Left renal cortex interstitium (tissue), 4 donors: ENCODE measurements around the gene TYSND1. TPM values are rescaled to one million over a fixed set of nuclear protein-coding genes. Genes with fewer than 3 reads are reported as not detected.
"Not testable (repeated sequence)": the region's sequence is repeated elsewhere in the genome, so short reads cannot be mapped to it uniquely, and the experiment has no call there.

Source experiments
- DNase-seq, 4 donors: peaks; one replicate each; pipeline ENCODE4 v3.0.0-alpha.2; 2013; ENCODE audit warnings: low read depth in 4 of 4, low spot score in 2 of 4, missing footprints in 1 of 4
- polyA plus RNA-seq, 4 donors: library from polyadenylated mRNA; unstranded; fragments of 120-200 nt; gene quantifications; one replicate each; pipeline ENCODE4 v1.2.1, GENCODE V29; 2013; ENCODE audit not compliant: insufficient read length in 4 of 4

TYSND1 gene
- polyA plus RNA-seq, 4 donors, result 9.5 to 15.4 (median 13.5) TPM

DNA sequence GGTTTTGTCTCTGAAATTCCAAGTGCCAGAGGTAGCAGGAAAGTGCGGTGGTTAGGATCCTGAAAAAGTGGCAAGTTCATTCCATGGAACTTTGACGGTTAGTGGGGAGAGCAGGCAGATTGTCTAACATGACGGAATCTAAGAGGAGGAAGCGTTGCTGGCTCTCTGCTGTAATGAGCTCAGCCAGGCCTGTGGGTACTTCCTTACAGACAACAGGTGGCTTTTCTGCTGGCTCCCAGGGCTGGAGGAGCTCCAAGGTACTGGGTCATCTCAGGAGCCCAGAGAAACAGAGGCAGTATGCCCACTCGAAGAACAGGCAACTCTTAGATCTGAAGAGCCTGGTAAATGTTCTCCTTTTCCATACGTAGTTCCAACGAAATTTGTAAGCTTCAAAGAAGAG, 10.8 kb downstream of the TYSND1 start:
- no peak for DNase-seq

DNA sequence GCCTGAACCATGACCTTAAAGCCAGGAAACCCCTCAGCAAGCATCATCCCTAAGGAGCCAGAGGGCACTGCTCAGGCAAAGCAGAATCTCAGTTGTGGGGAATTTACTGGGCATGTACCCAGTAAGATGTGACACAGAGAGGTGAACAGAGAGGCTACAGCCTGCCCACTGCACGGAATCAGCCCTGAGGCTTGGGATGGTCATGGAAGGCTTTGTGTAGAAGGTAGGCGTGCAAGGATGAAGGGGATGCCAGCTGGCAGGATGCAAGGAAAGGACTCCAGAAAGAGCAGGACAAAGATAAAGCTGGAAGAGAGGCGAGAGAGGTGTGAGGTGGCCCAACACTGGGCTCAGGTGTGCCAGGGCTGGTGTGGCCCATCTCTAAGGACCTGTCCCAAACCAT, 11.5 kb downstream of the TYSND1 start:
- no peak for DNase-seq

DNA sequence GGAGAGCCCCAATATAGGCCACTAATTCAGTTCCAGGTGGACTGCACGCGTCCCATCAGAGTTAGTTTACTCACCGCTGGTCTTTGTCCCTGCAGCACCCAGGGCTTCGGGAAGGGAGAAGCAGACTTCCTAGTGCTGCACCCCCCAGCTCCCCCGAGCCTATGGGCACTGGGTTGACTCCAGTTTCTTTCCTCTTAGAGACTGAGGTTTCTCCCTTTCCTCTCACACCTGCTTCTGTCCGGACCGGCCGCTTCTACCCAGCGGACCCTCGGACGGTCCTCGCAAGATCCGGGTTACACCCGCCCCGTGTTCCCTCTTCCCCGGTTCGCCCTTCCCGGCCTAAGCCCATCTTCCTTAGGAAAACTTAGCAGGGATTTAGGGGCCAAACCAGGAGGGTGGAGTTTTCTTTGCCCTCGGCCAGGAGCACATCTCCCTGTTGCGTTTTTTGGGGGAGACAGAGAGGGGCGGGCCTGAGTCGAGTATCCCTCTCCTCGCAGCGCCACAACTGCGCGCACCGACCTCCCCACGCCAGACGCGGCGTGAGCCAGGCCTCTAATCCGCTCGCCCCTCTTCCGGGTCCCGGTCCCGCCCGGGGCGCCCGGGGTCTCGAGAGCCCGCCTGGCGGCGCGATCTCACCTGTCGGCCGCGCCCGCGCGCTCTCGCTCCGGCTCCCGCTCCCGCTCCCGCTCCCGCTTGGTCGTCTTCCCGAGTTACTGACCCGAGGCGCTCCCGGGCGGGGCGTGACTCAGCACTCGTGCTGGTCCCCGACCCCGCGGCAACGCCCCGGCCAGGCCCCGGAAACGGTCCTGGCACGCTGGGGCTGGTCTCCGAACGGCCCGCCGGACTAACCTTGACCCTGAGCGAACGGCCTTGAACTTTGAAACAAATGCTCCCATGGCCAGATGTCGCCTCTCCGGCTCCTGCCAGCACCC, 14.1 kb downstream of the TYSND1 start, which contains the start of gene AIFM2:
Gene AIFM2, minus strand, starts transcription at position 728 of the 932 bp plus-strand sequence. CDS start 8,741 bp downstream, outside the sequence.
- peak in 1 of 4 donors; percentile 66 for DNase-seq

DNA sequence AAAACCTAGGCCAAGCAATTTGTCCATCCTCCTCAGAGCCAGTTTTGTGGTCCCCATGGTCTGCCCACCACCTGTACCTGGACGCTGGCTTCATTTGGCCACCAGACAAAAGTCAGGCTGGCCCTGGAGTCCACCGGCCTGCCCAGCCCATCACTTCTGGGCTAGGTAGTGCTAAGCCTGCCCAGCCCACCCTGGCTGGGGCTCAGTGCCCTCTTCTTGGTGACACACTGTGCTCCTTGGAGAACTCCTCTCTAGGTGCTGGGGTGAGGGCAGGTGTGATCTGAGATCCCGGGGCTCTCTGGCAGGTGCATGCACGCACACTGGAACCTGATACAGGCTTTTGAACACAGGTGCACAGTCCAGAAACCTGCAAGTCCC, 15.0 kb downstream of the TYSND1 start:
- no peak for DNase-seq

DNA sequence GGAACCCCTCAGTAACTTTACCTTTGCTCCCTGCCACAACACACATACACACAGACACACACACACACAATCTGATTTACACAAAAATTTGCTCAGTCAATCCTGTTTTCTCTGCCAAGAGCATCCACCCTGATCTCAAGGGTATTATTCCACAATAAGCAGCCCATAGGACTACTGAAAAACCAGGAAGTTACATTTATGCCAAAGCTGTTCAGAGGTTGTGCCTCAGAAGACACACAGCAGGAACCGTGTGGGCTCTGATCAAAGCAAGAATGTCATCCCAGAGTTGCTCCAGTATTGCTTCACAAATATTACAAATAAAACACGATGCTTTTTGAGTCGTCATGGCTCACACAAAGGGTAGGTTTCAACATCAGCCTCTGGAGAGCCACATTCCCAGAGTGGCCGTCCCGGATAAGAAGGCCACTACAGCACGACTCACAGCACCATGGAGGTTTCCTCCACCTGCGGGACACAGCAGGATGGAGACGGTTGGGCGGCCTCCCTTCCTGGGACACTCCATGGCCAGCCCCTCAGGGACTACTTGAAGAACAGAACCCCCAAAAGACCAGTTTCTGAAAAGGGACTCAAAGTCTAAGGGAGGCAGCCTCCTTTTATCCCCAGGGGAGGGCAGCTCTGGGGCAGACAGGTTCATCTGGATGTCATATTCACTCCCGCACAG, 15.5 kb downstream of the TYSND1 start:
- no peak for DNase-seq

DNA sequence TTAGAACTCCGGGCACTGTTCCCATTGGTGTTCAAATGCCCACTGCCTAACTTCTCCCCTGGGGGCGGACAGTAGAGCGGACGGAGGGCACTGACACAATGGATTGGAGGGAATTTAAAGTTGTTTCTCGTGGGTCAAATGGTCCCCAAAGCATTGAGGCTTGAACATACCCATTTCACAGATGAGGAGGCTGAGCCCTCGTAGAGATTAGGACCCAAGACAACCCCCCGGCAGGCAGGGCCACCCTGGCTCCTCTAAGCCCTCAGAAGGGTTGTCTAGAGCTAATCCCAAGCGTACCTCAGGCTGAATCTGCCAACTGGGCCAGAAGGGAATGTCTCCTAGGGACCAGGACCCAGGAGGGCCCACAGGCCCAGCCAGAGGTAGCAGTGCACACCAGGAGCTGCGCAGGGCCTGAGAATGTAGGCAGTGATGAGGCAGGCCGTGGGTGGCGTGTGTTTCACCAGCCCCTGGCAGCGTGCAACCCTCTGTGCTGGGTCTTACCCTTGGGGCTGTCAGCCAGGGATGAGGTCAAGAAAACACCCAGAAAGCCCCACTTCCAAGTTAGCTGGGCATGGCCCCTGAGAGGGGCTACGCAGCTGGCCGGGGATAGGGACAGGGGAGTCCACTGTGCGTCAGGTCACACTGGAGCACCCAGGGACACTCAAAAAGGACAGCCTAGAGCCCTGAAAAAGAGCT, 19.7 kb downstream of the TYSND1 start:
- DNase-seq, result no peak

DNA sequence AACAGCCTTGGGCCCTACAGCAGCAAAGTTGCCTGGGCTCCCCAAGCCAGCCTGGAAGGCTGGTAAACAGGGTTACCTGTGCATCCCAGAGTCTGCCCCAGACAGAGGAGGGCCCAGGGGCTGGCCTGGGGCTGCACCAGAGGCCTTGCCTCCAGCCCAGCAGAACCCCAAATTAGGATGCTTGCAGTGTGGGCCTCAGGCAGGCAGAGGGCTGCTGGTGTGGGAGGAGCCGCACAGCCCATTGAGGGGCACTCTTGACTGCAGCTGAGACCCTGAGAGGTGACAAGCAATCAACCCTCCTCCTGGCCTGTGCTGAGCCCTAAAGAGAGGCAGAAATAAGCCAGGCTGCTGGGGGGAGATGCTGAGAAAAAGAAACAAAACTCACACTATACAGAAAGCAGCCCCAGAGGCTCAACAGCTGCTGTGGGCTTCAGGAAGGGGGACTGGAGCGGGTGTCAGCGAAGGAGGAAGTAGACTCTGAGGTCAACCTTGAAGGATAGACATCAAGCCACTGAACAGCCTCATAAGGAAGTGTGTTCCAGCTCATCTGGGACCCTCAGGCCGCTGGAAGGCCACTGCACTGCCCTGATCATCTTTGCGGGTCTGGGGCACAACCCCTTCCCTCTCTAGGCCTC, 20.5 kb downstream of the TYSND1 start:
- no peak for DNase-seq

DNA sequence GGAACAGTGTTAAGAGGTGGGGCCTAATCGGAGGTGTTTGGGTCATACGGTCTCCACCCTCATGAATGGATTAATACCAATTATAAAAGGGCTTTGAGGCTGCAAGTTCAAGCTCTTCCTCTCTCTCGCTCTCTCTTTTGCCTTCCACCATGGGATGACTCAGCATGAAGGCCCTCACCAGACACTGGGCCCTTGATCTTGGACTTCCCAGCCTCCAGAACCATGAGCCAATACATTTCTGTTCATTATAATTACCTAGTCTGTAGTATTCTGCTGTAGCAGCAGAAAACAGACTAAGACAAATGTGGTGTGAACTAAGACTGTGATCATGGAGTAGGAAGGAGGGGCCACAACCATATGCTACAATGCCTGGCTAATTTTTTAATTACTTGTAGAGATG, 21.6 kb downstream of the TYSND1 start:
- no peak for DNase-seq

DNA sequence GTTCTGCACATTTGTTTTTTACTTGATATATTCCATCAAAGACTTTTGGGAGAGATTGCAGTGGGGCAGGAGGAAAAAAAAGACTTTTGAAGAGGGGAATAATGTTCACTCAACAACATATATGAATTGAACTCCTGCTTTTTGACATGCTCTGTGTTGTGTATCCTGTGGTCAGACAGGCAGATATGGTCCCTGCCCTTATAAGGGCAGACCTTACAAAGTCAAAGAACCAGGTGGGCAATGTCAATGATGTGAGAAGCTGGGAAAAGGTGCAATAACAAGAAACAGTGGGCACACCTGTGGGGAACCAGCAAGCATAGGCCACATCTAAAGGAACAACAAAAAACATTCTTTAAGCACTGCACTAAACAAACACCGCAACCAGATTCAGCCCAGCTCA, 22.1 kb downstream of the TYSND1 start:
- no peak for DNase-seq

DNA sequence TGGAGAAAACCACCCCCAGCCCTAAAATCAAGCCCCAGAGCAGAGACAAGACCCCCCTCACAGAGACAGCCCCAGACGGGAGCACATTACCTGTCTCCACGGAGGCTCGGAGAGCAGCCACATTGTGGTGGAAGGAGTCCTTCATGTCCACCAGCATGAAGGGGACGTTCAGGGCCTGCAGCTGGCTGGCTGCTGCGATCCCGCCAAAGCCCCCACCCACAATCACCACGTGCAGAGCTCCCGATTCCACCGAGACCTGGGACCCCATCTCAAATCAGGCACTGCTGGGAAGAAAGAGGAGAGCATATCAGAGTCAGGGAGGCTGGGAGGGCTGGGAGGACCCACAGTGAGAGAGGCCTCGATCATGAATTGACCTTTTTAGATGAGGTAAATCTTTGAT, 22.7 kb downstream of the TYSND1 start:
- DNase-seq, result no peak

DNA sequence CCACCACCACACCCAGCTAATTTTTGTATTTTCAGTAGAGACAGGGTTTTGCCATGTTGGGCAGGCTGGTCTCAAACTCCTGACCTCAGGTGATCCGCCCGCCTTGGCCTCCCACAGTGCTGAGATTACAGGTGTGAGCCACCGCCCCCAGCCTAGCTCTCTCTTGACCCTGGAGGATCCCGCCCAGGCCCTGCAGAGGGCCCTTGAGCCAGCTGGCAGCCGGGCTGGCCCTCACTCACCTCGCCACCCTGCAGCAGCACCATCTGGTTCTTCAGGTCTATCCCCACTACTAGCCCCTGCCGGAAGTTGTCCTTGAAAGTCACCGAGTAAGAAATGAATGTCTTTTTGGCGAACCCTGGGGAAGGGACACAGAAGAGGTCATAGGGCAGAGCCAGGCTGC, 23.3 kb downstream of the TYSND1 start:
- DNase-seq, result not testable (repeated sequence)

DNA sequence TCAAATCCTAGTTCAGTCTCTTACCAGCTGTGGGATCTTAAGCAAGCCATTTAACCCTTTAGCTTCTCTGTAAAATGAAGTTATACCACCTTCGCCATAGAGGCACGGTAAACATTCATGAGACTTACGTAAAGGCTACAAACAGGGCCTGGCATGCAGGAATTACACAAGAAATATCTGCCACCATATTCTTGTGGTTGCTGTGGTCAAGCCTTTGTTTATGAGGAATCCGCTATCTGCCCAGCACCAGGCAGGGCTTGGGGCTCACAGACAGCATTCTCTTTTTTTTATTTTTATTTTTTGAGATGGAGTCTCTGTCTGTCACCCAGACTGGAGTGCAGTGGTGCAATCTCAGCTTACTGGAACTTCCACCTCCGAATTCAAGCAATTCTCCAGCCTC, 23.8 kb downstream of the TYSND1 start:
- DNase-seq, result no peak

DNA sequence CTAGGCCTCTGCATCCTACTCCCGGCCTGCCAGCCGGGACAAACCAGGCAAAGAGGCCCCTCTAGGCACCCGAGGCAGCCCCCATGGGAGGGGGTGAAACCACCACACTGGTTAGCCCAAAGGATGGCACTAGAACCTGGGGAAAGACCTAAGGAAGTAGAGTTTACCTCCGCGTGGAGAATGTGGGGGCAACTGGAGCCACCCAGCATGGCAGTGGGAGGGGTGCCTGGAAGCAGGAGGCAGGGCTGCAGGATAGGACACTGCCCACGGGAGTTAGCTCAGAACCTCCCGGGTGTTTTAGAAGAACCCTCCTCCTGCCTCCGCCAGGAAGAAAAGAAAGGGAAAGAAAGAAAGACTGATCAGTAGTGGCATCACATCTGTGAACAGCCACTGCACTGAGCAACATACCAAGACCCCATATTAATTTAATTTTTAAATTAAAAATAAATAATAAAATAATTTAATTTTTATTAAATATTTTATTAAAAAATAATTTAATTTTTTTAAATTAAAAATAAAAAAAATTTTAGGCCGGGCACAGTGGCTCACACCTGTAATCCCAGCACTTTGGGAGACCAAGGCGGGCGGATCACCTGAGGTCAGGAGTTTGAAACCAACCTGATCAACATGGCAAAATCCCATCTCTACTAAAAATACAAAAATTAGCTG, 25.1 kb downstream of the TYSND1 start:
- no peak for DNase-seq

DNA sequence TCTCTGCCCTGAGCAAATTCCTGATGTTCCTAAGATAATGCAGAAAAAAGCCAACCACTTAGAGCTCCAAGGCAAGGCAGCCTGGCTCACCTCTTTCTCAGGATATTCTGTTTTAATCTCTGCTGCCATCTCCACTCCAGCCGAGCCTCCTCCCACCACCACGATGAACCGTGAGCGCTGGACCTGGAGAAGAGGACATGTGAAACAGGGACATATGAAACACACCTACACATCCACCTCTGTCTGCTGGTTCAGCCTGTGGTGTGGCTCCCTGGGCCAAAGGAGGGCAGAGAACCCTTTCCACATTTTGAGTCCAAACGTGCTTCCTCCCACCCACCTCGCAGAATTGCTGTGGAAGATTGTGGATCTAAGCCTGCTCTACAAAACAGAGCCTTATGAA, 26.1 kb downstream of the TYSND1 start:
- DNase-seq, result no peak

DNA sequence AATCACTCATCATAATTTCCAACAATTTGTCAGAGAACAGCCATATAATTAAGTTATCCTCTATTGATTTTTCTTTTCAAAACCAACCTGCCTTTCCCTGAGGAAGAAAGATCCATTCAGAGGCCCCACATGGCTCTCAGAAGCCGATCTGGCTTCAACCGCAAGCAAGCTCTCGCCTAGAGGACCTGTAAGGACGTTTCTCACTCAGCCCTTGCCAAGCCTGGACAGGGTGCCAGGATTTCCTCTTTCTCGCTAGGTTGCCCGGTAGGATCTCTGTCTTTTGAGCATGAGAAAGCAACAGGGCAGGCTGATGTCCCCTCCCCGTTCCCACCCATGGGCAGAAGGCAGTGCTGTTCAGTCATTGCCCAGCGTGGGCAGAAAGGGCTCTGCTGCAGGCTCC, 26.9 kb downstream of the TYSND1 start:
- no peak for DNase-seq

DNA sequence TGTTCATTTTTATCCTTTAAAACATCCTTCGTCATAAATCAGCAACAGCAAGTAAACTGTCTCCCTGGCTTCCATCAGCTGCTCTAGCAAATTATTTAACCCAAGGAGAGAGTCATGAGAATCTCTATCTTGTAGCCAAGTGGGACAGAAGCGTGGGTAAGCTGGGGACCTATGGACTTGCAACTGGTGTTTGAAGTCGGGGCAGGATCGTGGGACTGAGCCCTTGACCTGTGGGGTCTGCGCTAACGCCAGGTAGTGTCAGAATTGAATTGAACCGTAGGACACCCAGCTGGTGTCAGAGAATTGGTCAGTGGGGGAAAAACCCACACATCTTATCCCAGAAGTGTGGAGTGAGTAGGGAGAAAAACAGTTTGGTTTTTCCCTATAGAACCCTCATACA, 27.3 kb downstream of the TYSND1 start:
- no peak for DNase-seq

DNA sequence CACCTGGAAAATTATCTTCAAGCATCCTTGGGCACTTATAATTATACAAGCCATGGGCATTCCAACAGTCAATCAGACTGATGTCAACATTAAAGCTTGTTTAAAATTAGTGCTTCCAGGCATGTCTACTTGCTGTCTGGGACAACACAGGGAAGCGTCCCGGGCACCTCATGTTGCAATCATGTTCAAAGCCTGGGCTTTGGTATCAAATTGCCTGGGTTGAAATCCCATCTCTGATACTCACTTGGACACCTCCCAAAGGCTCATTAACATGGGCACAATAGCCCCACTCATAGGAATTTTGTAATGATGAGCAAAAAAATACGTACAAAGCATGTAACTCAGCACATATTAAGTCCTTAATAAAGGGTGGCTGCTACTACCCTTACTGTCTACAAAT, 28.3 kb downstream of the TYSND1 start:
- no peak for DNase-seq

DNA sequence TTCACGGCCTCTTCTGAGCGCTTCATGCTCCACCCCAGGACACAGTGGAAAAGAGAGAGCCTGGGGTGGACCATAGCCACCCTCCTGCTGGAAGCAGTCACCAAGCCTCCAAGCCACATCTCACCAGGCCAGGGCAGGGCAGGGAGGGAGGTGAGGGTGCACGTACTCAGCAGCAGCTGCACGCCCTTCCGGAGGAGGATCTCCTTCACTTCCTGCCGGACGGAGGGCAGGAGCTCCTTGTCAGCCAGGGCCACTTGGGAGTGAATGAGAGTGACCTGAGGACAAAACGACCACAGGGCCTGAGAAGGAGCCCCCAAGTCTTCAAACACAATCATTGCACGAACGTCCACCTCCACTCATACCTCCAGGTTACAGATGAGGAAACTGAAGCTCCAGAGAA, 28.9 kb downstream of the TYSND1 start:
- DNase-seq, result no peak

DNA sequence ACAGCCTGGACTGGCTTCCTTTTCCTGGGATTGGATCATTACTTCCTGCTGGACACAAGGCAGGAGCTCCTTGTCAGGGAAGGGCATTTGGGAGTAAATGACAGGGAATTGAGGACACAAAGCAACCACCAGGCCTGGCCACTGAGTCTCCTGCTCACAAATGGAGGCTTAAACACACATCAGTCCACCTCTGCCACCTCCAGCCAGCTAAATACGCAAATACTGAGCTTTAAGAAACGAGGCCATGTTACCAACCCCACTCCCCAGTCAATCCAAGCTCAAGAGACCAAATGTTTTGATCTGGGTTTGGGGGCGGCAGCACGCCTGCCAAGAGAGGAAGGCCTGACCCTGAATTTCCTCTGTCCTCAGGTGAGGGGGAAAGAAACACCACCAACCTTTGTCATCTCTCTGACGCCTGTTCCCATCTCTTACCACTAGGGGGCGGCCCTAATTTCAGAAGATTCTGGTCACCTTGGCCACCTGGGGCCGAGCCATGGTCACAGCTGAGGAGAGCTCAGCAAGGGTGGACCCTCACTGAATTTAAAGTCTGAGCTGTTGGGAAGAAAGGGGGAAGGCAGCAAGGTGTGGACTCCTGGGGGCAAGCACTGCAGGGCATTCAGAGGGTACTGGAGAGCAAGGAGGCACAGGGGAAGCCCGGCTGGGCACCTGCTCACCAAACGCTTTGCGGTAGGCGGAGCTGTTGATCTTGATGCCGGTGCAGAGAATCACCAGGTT, 30.4 kb downstream of the TYSND1 start:
- DNase-seq, result no peak

DNA sequence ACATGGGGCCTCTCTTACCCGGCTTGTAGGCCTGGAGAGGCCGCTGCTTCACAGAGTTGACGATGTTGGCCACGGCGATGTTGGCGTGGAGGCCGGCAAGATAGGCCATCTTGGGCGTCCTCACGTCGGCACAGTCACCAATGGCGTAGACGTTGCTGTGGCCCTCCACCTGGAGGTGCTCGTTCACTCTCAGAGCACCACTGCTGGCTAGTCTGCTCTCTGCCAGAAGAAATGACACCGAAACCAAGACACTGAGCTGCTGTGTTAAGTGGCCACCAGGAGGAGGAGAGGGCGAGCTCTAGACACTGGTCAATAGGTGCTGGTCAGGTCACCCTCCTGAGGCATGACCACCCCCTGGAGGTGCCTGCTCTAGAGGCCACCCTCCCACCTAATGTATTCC, 31.6 kb downstream of the TYSND1 start:
- DNase-seq, result no peak
